Right cardiac atrium (tissue), 5 donors: ENCODE data around the gene KRT31. TPM values are rescaled to one million over a fixed set of nuclear protein-coding genes. Genes with fewer than 3 reads are reported as not detected.

Experiments used
- polyA plus RNA-seq: library from polyadenylated mRNA; stranded (reverse); fragments of 200-250 nt; gene quantifications from one replicate; pipeline ENCODE4 v1.2.3, GENCODE V29; 2013
- total RNA-seq, 4 donors: library from RNA; stranded (reverse); fragmentation: NEBNext Ultra II Directional; extraction: Animal tissue kit (Norgen Biotek cat#: 25700); gene quantifications; one replicate each; pipeline ENCODE4 v1.2.1, GENCODE V29; 2021
- donor health status: healthy with polysubstance abuse.
- donor health status: DM: no; HTN: yes; CAD: no.
- donor health status: DM: no; HTN: no; CAD: no.
- donor health status: DM: no; HTN: yes; CAD: no; lungs with severe emphysema.
- donor health status: DM: yes; HTN: yes; CAD: no.

KRT31 gene
- total and polyA plus RNA-seq, 5 donors: not detected

Other genes with a start within 250 kb of the KRT31 start
Only the 30 nearest of the 31 such genes appear.
- gene KRTAP4-4, start 236.9 kb downstream of the KRT31 start, total RNA-seq: not detected
- not detected for gene KRTAP4-4, start 236.9 kb downstream of the KRT31 start, polyA plus RNA-seq
- not detected for gene KRTAP4-3, start 229.4 kb downstream of the KRT31 start, total RNA-seq
- not detected for gene KRTAP4-3, start 229.4 kb downstream of the KRT31 start, polyA plus RNA-seq
- not detected for gene KRTAP4-2, start 219.4 kb downstream of the KRT31 start, total RNA-seq
- not detected for gene KRTAP4-2, start 219.4 kb downstream of the KRT31 start, polyA plus RNA-seq
- not detected for gene KRTAP4-1, start 212.7 kb downstream of the KRT31 start, total RNA-seq
- not detected for gene KRTAP4-1, start 212.7 kb downstream of the KRT31 start, polyA plus RNA-seq
- gene KRTAP9-1, start 207.7 kb downstream of the KRT31 start, total RNA-seq: not detected
- gene KRTAP9-1, start 207.7 kb downstream of the KRT31 start, polyA plus RNA-seq: not detected
- not detected for gene KRTAP9-2, start 171.0 kb downstream of the KRT31 start, total RNA-seq
- not detected for gene KRTAP9-2, start 171.0 kb downstream of the KRT31 start, polyA plus RNA-seq
- not detected for gene KRTAP9-3, start 165.2 kb downstream of the KRT31 start, total RNA-seq
- not detected for gene KRTAP9-3, start 165.2 kb downstream of the KRT31 start, polyA plus RNA-seq
- not detected for gene KRTAP9-8, start 159.6 kb downstream of the KRT31 start, total RNA-seq
- gene KRTAP9-8, start 159.6 kb downstream of the KRT31 start, polyA plus RNA-seq: not detected
- gene KRTAP9-4, start 147.9 kb downstream of the KRT31 start, total RNA-seq: not detected
- not detected for gene KRTAP9-4, start 147.9 kb downstream of the KRT31 start, polyA plus RNA-seq
- not detected for gene KRTAP9-9, start 142.2 kb downstream of the KRT31 start, total RNA-seq
- gene KRTAP9-9, start 142.2 kb downstream of the KRT31 start, polyA plus RNA-seq: not detected
- gene KRTAP9-6, start 132.2 kb downstream of the KRT31 start, total RNA-seq: not detected
- not detected for gene KRTAP9-6, start 132.2 kb downstream of the KRT31 start, polyA plus RNA-seq
- not detected for gene KRTAP9-7, start 121.9 kb downstream of the KRT31 start, total RNA-seq
- gene KRTAP9-7, start 121.9 kb downstream of the KRT31 start, polyA plus RNA-seq: not detected
- gene KRTAP29-1, start 94.8 kb downstream of the KRT31 start, total RNA-seq: not detected
- not detected for gene KRTAP29-1, start 94.8 kb downstream of the KRT31 start, polyA plus RNA-seq
- not detected for gene KRTAP16-1, start 88.3 kb downstream of the KRT31 start, total RNA-seq
- not detected for gene KRTAP16-1, start 88.3 kb downstream of the KRT31 start, polyA plus RNA-seq
- gene KRTAP17-1, start 81.9 kb downstream of the KRT31 start, total RNA-seq: not detected
- gene KRTAP17-1, start 81.9 kb downstream of the KRT31 start, polyA plus RNA-seq: not detected
- not detected for gene KRT33A, start 46.8 kb downstream of the KRT31 start, total RNA-seq
- not detected for gene KRT33A, start 46.8 kb downstream of the KRT31 start, polyA plus RNA-seq
- not detected for gene KRT33B, start 27.8 kb downstream of the KRT31 start, total RNA-seq
- gene KRT33B, start 27.8 kb downstream of the KRT31 start, polyA plus RNA-seq: not detected
- not detected for gene KRT34, start 15.3 kb downstream of the KRT31 start, total RNA-seq
- not detected for gene KRT34, start 15.3 kb downstream of the KRT31 start, polyA plus RNA-seq
- gene KRT37, start 27.0 kb upstream of the KRT31 start, total RNA-seq: not detected
- gene KRT37, start 27.0 kb upstream of the KRT31 start, polyA plus RNA-seq: not detected
- not detected for gene KRT38, start 43.4 kb upstream of the KRT31 start, total RNA-seq
- not detected for gene KRT38, start 43.4 kb upstream of the KRT31 start, polyA plus RNA-seq
- not detected for gene KRT32, start 69.8 kb upstream of the KRT31 start, total RNA-seq
- gene KRT32, start 69.8 kb upstream of the KRT31 start, polyA plus RNA-seq: not detected
- not detected for gene KRT35, start 83.5 kb upstream of the KRT31 start, total RNA-seq
- gene KRT35, start 83.5 kb upstream of the KRT31 start, polyA plus RNA-seq: not detected
- gene KRT36, start 92.3 kb upstream of the KRT31 start, total RNA-seq: not detected
- gene KRT36, start 92.3 kb upstream of the KRT31 start, polyA plus RNA-seq: not detected
- gene KRT13, start 108.0 kb upstream of the KRT31 start, total RNA-seq: not detected
- 2.1 TPM for gene KRT13, start 108.0 kb upstream of the KRT31 start, polyA plus RNA-seq
- gene KRT15, start 121.3 kb upstream of the KRT31 start, total RNA-seq: under 1 TPM in 1 of 4 donors, not detected in 3; 0.11 TPM
- gene KRT15, start 121.3 kb upstream of the KRT31 start, polyA plus RNA-seq: not detected
- 1 to 10 TPM; 2.1 to 3.5 (median 3.0) TPM for gene KRT19, start 130.7 kb upstream of the KRT31 start, total RNA-seq
- 0.72 TPM for gene KRT19, start 130.7 kb upstream of the KRT31 start, polyA plus RNA-seq
- not detected for gene KRT9, start 174.5 kb upstream of the KRT31 start, total RNA-seq
- gene KRT9, start 174.5 kb upstream of the KRT31 start, polyA plus RNA-seq: not detected
- gene KRT14, start 189.3 kb upstream of the KRT31 start, total RNA-seq: not detected
- gene KRT14, start 189.3 kb upstream of the KRT31 start, polyA plus RNA-seq: 0.11 TPM
- gene KRT16, start 215.2 kb upstream of the KRT31 start, total RNA-seq: not detected
- 0.27 TPM for gene KRT16, start 215.2 kb upstream of the KRT31 start, polyA plus RNA-seq
- not detected for gene KRT17, start 227.0 kb upstream of the KRT31 start, total RNA-seq
- 0.09 TPM for gene KRT17, start 227.0 kb upstream of the KRT31 start, polyA plus RNA-seq